OCI-M1 (cell line): ENCODE data around the gene COL12A1.

Experiments
- DNase-seq: peaks from one replicate; lab custom pipeline; 2025; lab: John Stamatoyannopoulos, UW

COL12A1 gene

DNA sequence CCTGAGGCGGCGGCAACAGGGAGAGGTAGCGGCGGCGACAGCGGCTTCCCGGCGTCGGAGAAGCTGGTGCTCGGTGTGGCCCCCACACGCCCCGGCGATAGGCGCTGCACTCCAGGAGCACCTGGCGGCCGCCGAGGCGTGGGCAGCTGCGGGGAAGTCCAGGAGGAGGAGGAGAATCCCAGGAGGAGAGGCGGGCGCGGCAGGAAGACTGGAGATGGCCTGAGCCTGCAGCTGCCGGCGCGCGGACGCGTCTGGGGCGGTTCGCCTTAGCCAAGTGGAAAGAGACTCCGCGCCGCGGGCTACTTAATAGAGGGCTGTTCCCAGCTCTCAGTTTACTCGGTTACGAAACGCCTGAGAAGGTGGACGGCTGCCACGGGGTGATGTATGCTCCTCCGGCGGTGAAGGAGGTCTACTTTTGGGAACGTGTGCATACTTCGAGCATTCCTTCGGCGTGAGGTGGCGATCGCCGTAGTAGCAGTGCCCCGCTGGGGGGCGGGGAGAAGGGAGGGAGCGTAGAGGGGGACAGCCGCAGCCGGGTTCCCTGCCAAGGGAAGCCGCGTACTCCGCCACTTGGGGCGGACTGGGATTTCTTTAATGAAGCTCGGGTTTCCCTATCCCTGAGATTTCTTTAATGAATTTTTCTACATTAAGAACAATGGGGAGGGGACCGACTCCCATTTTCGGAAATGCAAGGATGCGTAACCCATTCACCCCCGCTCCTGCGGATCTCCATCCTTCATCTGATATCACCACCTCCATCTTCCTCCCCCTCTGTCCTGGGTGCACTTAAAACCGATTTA lies at the start of gene COL12A1:
Gene COL12A1 (minus strand): TSS at position 278 of the 800 bp plus-strand sequence. CDS start 3,261 bp downstream, outside the sequence.
- no peak for DNase-seq

DNA sequence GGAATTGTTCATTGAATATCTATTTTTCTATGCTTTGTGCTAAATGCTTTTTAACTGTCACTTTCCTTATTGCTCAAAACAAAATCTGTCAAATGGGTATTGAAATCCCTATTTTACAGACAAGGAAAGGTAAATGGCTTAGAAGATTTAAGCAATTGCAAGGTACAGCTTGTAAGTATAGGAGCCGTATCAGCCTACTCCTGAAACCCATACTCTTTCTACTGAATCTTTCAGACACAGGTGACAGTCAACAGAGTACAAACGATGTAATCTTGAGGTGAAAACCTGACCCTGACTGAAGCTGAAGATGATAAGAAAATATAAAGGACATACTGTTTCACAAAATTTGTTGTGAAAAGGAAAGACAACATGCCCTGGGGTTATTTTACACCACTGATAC lies 44.7 kb upstream of the COL12A1 start:
- DNase-seq = no peak

DNA sequence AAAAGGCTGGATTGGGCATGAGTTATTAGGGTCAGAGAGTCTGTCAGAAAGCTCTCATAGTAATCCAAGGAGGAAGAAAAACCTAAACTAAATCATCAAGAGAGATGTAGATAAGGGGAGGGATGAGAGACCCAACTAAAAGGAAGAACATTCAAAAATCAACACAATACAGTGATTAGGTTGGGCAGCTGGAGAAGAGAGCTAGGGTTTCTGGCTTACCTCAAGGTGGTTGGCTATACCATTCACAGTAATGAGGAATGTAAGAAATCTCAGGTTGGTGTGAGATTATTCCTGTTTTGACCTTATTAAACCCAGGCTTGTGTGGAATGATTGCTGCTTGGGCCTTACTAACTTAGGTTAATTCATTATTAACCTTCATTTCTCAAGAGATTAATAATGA lies 44.0 kb upstream of the COL12A1 start:
- DNase-seq = no peak

DNA sequence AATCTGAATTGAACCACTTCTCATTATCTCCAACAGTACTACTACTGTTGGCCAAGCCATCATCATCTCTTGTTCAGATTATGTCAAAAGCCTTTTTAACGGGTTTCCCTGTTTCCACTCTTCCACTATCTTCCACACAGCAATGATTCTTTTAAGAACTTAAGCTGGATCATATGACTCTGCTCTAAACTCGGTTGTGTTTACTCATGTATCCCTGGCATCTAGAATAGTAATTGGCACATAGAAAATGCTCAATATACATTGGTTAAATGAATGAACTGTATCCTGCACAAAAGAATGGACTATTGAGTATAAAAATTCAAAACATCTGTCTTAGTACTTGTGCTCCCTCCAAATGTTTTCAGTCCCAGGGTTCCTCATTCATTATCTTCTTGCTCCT lies 40.5 kb upstream of the COL12A1 start:
- DNase-seq = no peak

DNA sequence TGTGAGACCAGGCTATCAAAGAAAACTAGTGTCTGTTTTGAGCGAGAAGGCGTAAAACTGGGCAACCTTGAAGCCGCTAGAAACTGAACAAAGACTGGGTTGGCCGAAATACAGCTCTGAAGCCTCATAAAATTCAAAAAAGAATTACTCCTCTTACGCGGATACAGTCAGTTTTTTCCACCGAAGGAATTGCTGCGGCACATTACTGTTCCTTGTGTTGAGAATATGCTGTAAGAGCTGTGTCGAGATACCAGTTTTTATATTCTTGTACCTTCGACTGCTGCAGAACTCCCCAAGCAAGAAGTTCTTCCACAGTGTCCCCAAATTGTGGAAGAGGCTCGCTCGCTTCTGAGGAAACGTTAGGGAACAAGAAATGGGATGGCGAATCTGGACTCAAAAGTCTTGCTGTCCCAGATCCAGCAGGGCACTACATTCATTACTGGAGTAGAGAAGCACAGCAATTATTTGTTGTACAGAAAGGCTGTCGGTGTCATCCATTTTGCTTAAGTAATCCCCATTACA lies 38.3 kb upstream of the COL12A1 start:
- no peak for DNase-seq

DNA sequence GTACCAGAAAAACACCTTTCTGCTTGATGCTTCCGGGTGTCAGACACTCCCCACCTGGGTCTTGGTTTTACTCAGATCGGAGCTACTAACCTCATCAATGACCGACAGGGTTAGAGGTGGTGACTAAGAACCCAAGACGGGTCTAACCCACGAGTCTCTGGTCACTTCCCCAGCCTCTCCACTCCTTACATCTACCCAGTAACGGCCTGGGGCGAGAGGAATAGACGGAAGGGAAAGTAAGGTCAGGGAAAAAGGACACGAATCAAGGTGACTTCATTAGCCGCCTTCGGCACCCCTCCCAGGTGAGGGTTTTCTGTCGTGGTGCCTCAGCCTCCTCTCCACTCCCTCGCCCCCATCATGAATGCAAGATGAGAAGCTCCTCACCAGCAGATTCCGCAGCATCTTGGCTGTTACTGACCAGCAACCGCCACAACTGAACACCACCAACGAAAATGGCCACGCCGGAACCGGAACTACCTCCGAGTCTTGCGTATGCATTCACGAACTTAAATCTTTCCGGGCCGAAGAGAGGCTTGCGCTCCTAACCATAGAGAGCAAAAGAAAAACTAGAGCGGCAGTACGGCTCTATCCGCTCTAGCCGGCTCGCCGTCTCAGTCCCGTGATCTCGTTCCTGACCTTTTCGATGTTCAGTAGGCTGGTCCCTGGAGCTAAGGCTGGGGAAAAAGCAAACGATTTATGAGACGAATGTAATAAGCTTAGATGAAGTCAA lies 37.6 kb upstream of the COL12A1 start, which contains the start of gene COX7A2:
Gene COX7A2 (minus strand): TSS at position 469 of the 730 bp plus-strand sequence. CDS start 67 bp downstream, at position 402.
- peak; percentile 99 for DNase-seq

DNA sequence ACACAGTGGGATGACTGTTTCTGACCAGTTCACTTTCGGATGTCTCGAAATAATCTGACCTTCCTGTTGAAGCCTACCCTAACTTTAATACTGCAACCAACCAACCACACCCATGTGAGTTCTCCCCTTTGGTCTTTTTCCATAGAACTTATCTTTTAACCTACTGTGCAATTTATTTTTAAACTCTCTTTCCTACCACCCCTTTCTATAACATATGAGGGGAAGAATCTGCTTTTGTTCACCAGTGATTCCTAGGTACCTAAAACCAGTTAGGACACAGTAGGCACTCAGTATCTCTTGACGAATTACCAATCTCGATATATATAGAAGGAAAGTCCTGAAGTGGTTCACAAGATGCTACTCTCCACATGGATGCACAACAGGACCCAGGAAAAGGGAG lies 30.8 kb upstream of the COL12A1 start:
- DNase-seq = no peak

DNA sequence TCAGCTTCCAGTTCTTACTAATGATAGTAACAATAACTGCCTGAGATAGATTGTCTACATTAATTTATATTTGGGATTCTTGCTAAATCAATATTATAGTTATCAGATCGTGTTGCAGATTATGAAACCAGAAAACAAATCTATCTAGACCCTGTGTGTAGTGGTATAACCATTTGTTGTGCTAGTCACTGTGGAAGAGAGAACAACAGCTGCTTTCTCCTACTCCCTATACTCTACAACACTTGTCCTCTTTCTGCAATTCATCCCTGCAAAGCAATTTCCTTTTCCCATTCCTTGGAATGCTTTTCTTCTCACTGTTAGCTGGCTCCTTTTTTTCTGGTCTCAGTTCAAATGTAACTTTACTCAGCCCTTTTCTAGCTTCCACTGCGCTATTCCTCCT lies 29.4 kb upstream of the COL12A1 start:
- DNase-seq = no peak

DNA sequence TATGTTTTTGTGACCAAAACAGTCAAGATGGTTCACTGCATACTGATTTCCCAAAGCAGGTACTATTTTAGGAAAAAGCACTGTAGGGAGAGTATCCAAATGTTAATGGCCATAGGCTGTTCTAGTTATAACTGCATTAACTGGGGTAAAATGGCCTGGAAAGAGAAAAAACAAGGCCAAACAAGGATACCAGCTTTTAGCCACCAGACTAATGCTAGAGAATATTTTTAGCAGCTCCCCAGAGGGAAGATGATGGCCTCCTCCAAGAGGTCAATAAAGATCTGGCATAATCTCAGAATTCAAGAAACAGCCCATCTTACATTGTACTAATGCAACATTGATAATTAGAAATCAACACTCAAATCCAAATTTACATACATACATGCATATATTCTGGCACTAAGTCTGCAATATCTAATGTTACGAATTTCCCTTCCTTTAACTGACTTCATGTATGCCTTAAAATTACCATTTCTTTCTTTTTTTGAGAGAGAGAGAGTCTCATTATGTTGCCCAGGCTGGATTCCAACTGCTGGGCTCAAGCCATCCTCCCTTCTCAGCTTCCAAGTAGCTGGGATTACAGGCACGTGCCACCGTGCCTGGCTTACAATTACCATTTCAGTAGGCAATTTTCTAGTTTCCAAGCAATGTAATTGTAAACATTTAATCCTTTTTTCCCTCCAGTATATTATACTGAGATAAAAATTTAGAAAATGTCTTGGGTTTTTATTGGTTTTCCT lies 28.4 kb upstream of the COL12A1 start:
- DNase-seq = no peak

DNA sequence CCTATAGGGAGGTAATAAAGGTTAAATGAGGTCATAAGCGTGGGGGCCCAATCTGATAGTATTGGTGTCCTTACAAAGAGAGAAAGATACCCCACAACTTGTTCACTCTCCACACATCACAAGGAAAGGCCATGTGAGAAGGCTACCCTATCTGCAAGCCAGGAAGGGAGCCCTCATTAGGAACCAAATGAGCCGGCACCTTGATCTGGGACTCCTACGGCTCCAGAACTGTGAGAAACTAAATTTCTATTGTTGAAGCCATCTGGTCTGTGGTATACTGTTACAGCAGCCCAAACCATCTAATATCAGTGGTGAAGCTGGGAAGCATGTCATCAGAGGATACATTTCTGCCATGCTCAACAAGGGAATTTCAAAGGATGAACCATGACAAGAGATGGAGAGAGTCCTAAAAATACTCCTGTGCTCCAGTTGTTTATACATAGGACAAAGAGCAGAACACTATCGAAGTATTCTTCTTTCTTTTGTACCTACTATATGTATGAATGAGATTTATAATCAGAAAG lies 27.3 kb upstream of the COL12A1 start:
- no peak for DNase-seq

DNA sequence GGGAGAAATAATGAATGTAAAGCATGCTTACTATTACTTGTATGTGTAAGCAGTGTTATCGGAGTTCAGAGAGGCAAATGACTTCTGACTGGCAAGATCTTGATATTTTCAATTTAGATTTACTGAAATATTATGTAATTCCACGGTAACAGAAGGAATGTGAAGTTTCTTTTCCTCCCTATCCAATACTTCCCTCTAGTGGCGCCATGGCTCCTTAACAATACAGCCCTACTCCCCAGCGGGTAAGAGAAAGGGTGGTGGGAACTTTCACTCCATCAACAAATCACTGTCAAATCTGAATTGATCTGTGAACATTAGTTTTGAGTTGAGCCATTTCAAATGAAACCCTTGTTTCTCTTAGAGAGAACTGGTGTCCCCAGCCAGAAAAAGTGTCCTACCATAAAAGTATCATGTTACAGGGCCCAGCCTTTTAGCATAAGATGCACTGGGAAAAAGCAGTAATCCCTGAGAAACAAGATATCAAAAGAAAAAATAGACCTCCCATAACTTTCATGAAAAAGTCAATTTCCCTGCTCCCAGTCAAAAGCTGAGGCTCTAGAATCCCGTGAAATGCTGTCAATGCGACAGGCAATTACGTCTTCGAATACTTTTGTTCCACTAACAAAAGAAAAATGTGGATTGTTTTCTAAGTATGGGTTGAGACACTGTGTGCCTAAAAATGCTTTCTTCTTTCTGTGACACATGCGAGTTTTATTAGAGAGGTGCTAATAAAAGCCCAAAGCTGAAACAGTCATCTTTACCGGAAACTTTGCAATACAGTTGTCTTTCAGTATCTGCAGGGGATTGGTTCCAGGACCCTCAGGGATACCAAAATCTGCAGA lies 24.9 kb upstream of the COL12A1 start:
- DNase-seq = peak; percentile 82

DNA sequence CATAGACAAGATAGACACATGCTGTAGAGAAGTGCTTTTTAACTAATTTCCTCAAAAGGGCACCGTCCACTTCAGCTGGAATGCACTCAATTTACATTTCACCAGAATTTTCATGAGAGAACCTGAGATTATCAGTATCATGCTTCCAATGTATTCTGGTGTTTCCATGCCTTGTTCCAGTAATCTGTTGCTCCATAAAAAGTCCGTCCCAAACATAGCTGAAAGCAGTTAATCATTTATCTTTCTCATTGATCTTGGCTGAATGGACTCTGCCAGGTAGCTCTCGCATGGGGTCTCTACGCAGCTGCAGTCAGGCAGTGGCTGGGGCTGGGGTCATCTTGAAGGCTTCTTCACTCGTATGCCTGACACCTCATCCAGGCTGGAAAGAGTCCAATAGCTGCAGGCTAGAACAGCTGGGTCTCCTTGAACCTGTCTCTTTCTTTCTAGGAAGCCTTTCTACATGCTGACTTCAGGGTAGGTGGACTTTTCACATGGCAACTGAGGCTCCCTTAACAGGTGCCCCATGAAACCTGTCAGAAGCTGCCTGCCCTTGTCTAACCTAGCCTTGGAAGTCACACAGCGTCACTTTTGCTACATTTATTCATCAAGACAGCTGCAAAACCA lies 18.6 kb upstream of the COL12A1 start:
- no peak for DNase-seq

DNA sequence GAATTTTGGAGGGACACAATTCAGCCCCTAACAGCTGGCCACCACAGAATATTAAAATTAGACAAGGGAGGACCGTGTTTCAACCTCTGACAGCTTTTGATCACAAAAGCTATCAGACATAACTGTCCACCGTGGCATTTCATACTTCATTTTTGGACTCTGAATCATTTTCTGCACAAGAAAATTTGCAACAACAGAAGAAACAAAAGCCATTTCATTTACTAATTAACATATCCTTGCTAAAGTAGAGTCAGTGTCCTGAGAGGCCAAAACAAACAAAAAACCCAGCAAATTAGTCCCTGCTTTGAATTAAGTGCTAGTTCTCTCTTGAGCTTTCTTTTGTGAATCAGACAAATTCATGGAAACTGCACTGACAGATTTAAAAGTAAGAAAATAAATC lies 17.6 kb upstream of the COL12A1 start:
- DNase-seq = no peak

DNA sequence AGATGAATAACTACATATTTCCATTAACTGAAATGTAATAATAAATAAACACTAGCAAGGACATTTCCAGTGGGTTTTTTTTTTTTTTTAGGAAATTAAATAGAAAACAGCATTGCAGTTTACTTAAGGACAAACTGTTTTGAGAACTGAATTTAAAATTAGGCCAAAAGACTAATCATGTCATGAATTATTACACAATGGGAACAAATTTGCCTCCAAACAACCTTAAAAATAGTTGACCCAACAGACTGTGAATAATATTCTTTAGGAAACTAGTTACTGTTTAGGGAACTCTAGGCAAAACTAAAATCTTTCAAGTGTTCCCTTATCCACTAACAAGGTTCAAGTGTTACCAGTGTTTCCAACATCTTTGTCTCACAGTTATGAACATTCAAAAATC lies 16.4 kb upstream of the COL12A1 start:
- no peak for DNase-seq

DNA sequence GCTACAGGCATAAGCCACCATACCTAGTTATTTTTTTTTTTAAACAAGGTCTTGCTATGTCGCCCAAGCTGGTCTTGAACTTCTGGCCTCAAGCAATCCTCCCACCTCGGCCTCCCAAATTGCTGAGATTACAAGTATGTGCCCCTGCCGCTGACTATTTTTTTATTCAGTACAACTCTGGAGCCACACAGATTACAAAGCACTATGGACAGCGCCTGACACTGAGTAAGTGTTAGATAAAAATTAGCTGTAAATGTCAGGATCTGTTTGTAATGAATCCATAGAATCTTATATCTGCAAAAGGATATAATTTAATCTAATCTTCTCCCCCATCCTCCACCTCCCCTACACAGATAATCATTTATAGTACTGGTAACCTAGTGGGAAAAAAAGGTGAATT lies 15.3 kb upstream of the COL12A1 start:
- DNase-seq = no peak

DNA sequence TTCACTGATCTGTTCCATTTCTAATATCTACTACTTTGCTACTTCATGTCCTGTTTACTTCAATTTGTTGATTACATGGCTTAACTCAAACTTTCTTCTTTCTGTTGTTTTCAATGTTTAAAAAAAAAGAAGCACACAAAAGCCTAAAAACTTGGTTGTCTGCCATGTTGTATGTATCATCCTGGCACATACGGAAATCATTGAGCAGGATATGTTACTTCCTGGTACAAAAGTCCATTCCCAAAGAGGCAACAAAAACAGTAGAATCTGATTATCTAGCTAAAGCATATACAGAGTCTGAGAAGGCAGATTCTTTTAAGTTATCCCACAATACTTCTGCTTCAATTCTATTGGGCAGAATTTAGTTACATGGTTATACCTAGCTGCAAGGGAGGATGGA lies 14.5 kb upstream of the COL12A1 start:
- no peak for DNase-seq

DNA sequence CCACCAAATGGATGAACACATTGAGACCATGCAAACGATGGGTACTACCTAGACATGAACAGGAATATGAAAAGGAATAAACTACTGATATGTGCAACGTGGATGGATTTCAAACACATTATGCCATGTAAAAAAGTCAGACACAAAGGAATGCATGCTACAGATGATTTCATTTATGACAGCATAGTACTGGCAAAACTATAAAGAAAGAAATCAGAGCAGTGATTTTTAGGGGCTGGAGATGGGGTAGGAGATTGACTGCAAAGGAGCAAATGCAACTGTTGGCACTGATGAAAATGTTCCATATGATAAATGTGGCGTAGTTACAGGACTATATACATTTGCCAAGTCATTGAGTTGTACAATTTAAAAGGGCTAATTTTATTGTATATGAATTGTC lies 13.4 kb upstream of the COL12A1 start:
- no peak for DNase-seq

DNA sequence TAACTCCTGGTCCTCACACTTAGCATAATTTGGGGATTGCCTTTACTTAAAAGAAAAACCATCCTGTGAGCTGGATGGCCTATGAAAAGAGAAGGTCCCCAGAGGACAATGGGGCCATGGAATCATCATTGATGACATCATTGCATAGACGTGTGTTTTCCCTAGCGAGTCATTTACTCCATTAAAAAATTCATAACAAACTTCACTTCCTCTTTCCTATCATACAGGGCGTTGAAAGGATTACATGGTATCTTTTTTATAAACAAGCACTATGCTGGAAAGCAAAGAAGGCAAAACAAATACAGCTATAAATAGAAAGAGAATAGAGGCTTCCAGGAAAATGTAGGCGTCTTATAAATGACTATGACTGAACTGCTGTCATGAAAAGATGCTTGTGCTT lies 11.3 kb upstream of the COL12A1 start:
- peak; percentile 60 for DNase-seq

DNA sequence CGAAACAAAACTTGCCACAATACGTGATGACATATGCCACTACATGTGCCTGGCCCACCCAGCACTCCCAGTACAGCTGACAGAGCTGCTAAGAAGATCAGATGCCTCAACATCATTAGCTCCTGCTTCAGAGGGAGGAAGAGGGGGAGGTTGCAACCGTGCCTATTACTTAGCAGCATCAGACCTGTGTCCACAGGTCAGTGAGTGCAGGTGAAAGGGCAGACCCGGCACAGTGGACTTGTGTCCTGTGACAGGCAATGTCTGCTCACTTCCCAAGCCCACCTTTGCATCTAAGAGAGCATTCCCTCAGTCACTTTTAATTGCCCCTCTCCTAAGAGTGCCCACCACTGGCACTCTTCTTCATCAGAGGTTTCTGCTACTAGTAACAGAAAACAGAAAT lies 9.4 kb upstream of the COL12A1 start:
- no peak for DNase-seq

DNA sequence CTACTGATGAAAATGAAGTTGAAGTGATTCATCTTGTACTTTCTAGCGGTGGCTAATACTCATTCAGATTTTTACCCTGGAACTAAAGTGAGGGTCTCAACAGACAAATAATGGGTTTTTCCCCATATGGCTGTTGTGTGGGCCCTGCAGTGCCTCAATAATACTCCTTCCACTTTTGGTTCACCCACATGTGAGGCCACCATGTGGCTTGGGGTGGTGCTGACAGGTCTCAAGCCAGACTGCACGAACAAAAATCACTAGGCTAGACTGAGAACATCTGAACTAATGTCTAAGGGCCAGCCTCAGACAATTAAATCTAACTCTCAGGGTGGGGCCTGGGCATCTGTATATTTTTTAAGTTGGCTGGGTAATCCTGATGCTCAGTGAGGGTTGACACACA lies 7.9 kb upstream of the COL12A1 start:
- peak; percentile 22 for DNase-seq

DNA sequence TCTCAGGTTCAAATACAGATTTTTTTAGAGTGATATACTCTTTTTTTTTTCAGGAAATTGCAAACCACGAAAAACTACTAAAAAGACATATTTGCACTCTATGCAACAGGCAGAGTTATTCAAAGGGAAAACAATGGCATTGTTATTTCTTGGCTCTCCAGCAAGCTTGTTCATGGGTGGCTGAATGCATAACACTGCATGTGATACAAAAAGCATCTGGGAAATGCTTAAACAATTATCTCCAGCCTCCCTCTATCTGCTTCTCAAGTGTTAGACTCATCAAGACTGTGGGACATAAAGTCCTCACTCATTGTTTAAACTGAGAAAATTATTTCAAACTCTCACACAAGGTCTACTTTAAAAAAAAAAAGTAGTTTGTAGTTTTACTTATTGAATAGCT lies 7.3 kb upstream of the COL12A1 start:
- no peak for DNase-seq
